ENCODE results near the gene NAGPA.
"Not testable (repeated sequence)": the region's sequence is repeated elsewhere in the genome, so short reads cannot be mapped to it uniquely, and the experiment has no call there.

Gene NAGPA

GRCh38 chr16:5045499-5046115 is 11.9 kb upstream of the NAGPA start:
- no peak overlapping the region for H3K4me3 Mint-ChIP-seq
- no peaks in the 10 kb centered on the region for H3K4me1 Mint-ChIP-seq (ENCODE audit: low read depth)

GRCh38 chr16:5044581-5044980 is 10.8 kb upstream of the NAGPA start:
- not testable (repeated sequence) for DNase-seq (ENCODE audit: low spot score); H3K36me3 Mint-ChIP-seq (ENCODE audit: low read depth); H3K9me3 Mint-ChIP-seq; H3K4me3 Mint-ChIP-seq; H3K27me3 Mint-ChIP-seq (ENCODE audit: low read depth); H3K27ac Mint-ChIP-seq; H3K4me1 Mint-ChIP-seq (ENCODE audit: low read depth)

More at GRCh38 chr16:5045499-5046115, 11.9 kb upstream of the NAGPA start:
- Mint-ChIP-seq H3K27ac (no peak overlapping the region), H3K9me3 (no peaks in the 10 kb centered on the region), H3K27me3 (ENCODE audit: low read depth) (peaks cover 7% of the 10 kb centered on the region), H3K36me3 (ENCODE audit: low read depth) (no peaks in the 10 kb centered on the region)
- DNase-seq (ENCODE audit: low spot score) = no peak

GRCh38 chr16:5044011-5044540 is 10.3 kb upstream of the NAGPA start:
- no peaks in the 10 kb centered on the region for H3K4me1 Mint-ChIP-seq (ENCODE audit: low read depth)
- H3K4me3 Mint-ChIP-seq = no peak overlapping the region
- H3K27me3 Mint-ChIP-seq (ENCODE audit: low read depth) = peaks cover 3% of the 10 kb centered on the region
- no peaks in the 10 kb centered on the region for H3K9me3 Mint-ChIP-seq
- no peaks in the 10 kb centered on the region for H3K36me3 Mint-ChIP-seq (ENCODE audit: low read depth)
- DNase-seq (ENCODE audit: low spot score) = no peak
- no peak overlapping the region for H3K27ac Mint-ChIP-seq

GRCh38 chr16:5042574-5043171 is 8.9 kb upstream of the NAGPA start:
- H3K9me3 Mint-ChIP-seq = no peaks in the 10 kb centered on the region
- no peaks in the 10 kb centered on the region for H3K4me1 Mint-ChIP-seq (ENCODE audit: low read depth)
- no peak for DNase-seq (ENCODE audit: low spot score)
- H3K36me3 Mint-ChIP-seq (ENCODE audit: low read depth) = no peaks in the 10 kb centered on the region
- no peaks in the 10 kb centered on the region for H3K27me3 Mint-ChIP-seq (ENCODE audit: low read depth)
- H3K27ac Mint-ChIP-seq = no peak overlapping the region
- H3K4me3 Mint-ChIP-seq = no peak overlapping the region

- DNase-seq (ENCODE audit: low spot score) = no peak
- Mint-ChIP-seq H3K27ac (no peak overlapping the region), H3K4me3 (no peak overlapping the region), H3K27me3 (ENCODE audit: low read depth) (no peaks in the 10 kb centered on the region), H3K36me3 (ENCODE audit: low read depth) (no peaks in the 10 kb centered on the region), H3K9me3 (no peaks in the 10 kb centered on the region), H3K4me1 (ENCODE audit: low read depth) (no peaks in the 10 kb centered on the region)
Measured at GRCh38 chr16:5041600-5042133, 7.9 kb upstream of the NAGPA start.

- no peak overlapping the region for H3K27ac Mint-ChIP-seq
- H3K27me3 Mint-ChIP-seq (ENCODE audit: low read depth) = no peaks in the 10 kb centered on the region
- DNase-seq (ENCODE audit: low spot score) = no peak
- no peaks in the 10 kb centered on the region for H3K36me3 Mint-ChIP-seq (ENCODE audit: low read depth)
- no peaks in the 10 kb centered on the region for H3K4me1 Mint-ChIP-seq (ENCODE audit: low read depth)
- no peak overlapping the region for H3K4me3 Mint-ChIP-seq
- H3K9me3 Mint-ChIP-seq = no peaks in the 10 kb centered on the region
Measured at GRCh38 chr16:5040451-5040850, 6.7 kb upstream of the NAGPA start.

GRCh38 chr16:5036228-5037156 is 2.8 kb upstream of the NAGPA start:
- Mint-ChIP-seq H3K4me3 (no peak overlapping the region), H3K36me3 (ENCODE audit: low read depth) (no peaks in the 10 kb centered on the region), H3K4me1 (ENCODE audit: low read depth) (peaks cover 12% of the 10 kb centered on the region), H3K27me3 (ENCODE audit: low read depth) (no peaks in the 10 kb centered on the region), H3K9me3 (no peaks in the 10 kb centered on the region), H3K27ac (no peak overlapping the region)
- no peak for DNase-seq (ENCODE audit: low spot score)

- Mint-ChIP-seq H3K4me1 (ENCODE audit: low read depth) (peaks cover 12% of the 10 kb centered on the region), H3K27me3 (ENCODE audit: low read depth) (no peaks in the 10 kb centered on the region), H3K4me3 (peak overlapping the region; percentile 24), H3K36me3 (ENCODE audit: low read depth) (no peaks in the 10 kb centered on the region), H3K27ac (no peak overlapping the region), H3K9me3 (no peaks in the 10 kb centered on the region)
- DNase-seq (ENCODE audit: low spot score) = no peak
Measured at GRCh38 chr16:5035909-5036227, 2.1 kb upstream of the NAGPA start.

GRCh38 chr16:5034167-5034523 is 410 bp upstream of the NAGPA start:
- H3K4me3 Mint-ChIP-seq = peak overlapping the region; percentile 80
- peaks cover 12% of the 10 kb centered on the region for H3K4me1 Mint-ChIP-seq (ENCODE audit: low read depth)
- DNase-seq (ENCODE audit: low spot score) = no peak
- no peaks in the 10 kb centered on the region for H3K27me3 Mint-ChIP-seq (ENCODE audit: low read depth)
- H3K27ac Mint-ChIP-seq = peak overlapping the region; percentile 89
- H3K36me3 Mint-ChIP-seq (ENCODE audit: low read depth) = no peaks in the 10 kb centered on the region
- H3K9me3 Mint-ChIP-seq = no peaks in the 10 kb centered on the region

GRCh38 chr16:5032748-5033167 is 977 bp downstream of the NAGPA start:
- no peak overlapping the region for H3K27ac Mint-ChIP-seq
- DNase-seq (ENCODE audit: low spot score) = no peak
- H3K4me1 Mint-ChIP-seq (ENCODE audit: low read depth) = peaks cover 12% of the 10 kb centered on the region
- peak overlapping the region; percentile 73 for H3K4me3 Mint-ChIP-seq
- H3K27me3 Mint-ChIP-seq (ENCODE audit: low read depth) = no peaks in the 10 kb centered on the region
- no peaks in the 10 kb centered on the region for H3K36me3 Mint-ChIP-seq (ENCODE audit: low read depth)
- H3K9me3 Mint-ChIP-seq = no peaks in the 10 kb centered on the region

- no peaks in the 10 kb centered on the region for H3K9me3 Mint-ChIP-seq
- H3K4me3 Mint-ChIP-seq = no peak overlapping the region
- no peaks in the 10 kb centered on the region for H3K36me3 Mint-ChIP-seq (ENCODE audit: low read depth)
- no peaks in the 10 kb centered on the region for H3K27me3 Mint-ChIP-seq (ENCODE audit: low read depth)
- DNase-seq (ENCODE audit: low spot score) = no peak
- H3K4me1 Mint-ChIP-seq (ENCODE audit: low read depth) = peaks cover 12% of the 10 kb centered on the region
- H3K27ac Mint-ChIP-seq = no peak overlapping the region
Measured at GRCh38 chr16:5031601-5032000, 2.1 kb downstream of the NAGPA start.

GRCh38 chr16:5030251-5030870 is 3.4 kb downstream of the NAGPA start:
- Mint-ChIP-seq H3K4me3 (no peak overlapping the region), H3K27ac (no peak overlapping the region)

GRCh38 chr16:5028950-5029475 is 4.7 kb downstream of the NAGPA start:
- no peak overlapping the region for H3K4me3 Mint-ChIP-seq
- no peaks in the 10 kb centered on the region for H3K27me3 Mint-ChIP-seq (ENCODE audit: low read depth)
- peaks cover 6% of the 10 kb centered on the region for H3K4me1 Mint-ChIP-seq (ENCODE audit: low read depth)
- no peak for DNase-seq (ENCODE audit: low spot score)
- H3K27ac Mint-ChIP-seq = no peak overlapping the region
- H3K9me3 Mint-ChIP-seq = no peaks in the 10 kb centered on the region
- no peaks in the 10 kb centered on the region for H3K36me3 Mint-ChIP-seq (ENCODE audit: low read depth)

More at GRCh38 chr16:5030251-5030870, 3.4 kb downstream of the NAGPA start:
- Mint-ChIP-seq H3K4me1 (ENCODE audit: low read depth) (peaks cover 12% of the 10 kb centered on the region), H3K36me3 (ENCODE audit: low read depth) (no peaks in the 10 kb centered on the region), H3K27me3 (ENCODE audit: low read depth) (no peaks in the 10 kb centered on the region), H3K9me3 (no peaks in the 10 kb centered on the region)
- no peak for DNase-seq (ENCODE audit: low spot score)

Data from T-helper 2 cell treated with Interferon-gamma antibody and Interleukin-4, amounts not matched to agents 5 μg/mL and 100 μg/mL, for 36 hours (primary cell).